HEK293 (cell line): ENCODE data around the gene CATSPER1.

Source experiments
- PRDM2 ChIP-seq: fragments of 450-650 bp; formaldehyde crosslinking; IDR thresholded peaks from 2 replicates; pipeline ENCODE4 v1.5.1; 2016; ENCODE audit warnings: missing biosample characterization, missing genetic modification characterization, borderline replicate concordance
- PRDM4 ChIP-seq: fragments of 450-650 bp; formaldehyde crosslinking; IDR thresholded peaks from 2 replicates; pipeline ENCODE4 v1.5.1; 2017; ENCODE audit warnings: missing biosample characterization, missing genetic modification characterization
- ZFP37 ChIP-seq: fragments of 450-650 bp; formaldehyde crosslinking; IDR thresholded peaks from 2 replicates; pipeline ENCODE4 v1.5.1; 2016; ENCODE audit warnings: missing biosample characterization, missing genetic modification characterization
- ZIC2 ChIP-seq: fragments of 450-650 bp; formaldehyde crosslinking; IDR thresholded peaks from 2 replicates; pipeline ENCODE4 v1.5.1; 2016; ENCODE audit warnings: missing biosample characterization, missing genetic modification characterization
- ZNF138 ChIP-seq: fragments of 450-650 bp; formaldehyde crosslinking; IDR thresholded peaks from 2 replicates; pipeline ENCODE4 v1.5.1; 2016; ENCODE audit warnings: missing biosample characterization, missing genetic modification characterization, borderline replicate concordance
- ZNF157 ChIP-seq: fragments of 450-650 bp; formaldehyde crosslinking; IDR thresholded peaks from 2 replicates; pipeline ENCODE4 v1.5.1; 2016; ENCODE audit warnings: missing biosample characterization, missing genetic modification characterization
- ZNF18 ChIP-seq: fragments of 450-650 bp; formaldehyde crosslinking; IDR thresholded peaks from 2 replicates; pipeline ENCODE4 v1.5.1; 2016; ENCODE audit warnings: missing biosample characterization, missing genetic modification characterization
- ZNF202 ChIP-seq: fragments of 450-650 bp; formaldehyde crosslinking; IDR thresholded peaks from 2 replicates; pipeline ENCODE4 v1.5.1; 2016; ENCODE audit warnings: missing biosample characterization, missing genetic modification characterization, borderline replicate concordance
- ZNF266 ChIP-seq: fragments of 450-650 bp; formaldehyde crosslinking; IDR thresholded peaks from 2 replicates; pipeline ENCODE4 v1.5.1; 2016; ENCODE audit warnings: missing biosample characterization, missing genetic modification characterization, low read depth
- ZNF302 ChIP-seq: fragments of 450-650 bp; formaldehyde crosslinking; IDR thresholded peaks from 2 replicates; pipeline ENCODE4 v1.5.1; 2016; ENCODE audit warnings: missing biosample characterization, missing genetic modification characterization, low read depth
- ZNF324 ChIP-seq: fragments of 450-650 bp; formaldehyde crosslinking; IDR thresholded peaks from 2 replicates; pipeline ENCODE4 v1.5.1; 2016; ENCODE audit warnings: missing biosample characterization, missing genetic modification characterization
- ZNF354C ChIP-seq: fragments of 450-650 bp; formaldehyde crosslinking; IDR thresholded peaks from 2 replicates; pipeline ENCODE4 v1.5.1; 2016; ENCODE audit warnings: missing biosample characterization, missing genetic modification characterization, low read depth, borderline replicate concordance
- ZNF423 ChIP-seq: fragments of 450-650 bp; formaldehyde crosslinking; IDR thresholded peaks from 2 replicates; pipeline ENCODE4 v1.5.1; 2016; ENCODE audit warnings: missing biosample characterization, missing genetic modification characterization
- ZNF660 ChIP-seq: fragments of 450-650 bp; IDR thresholded peaks from 2 replicates; pipeline ENCODE4 v1.5.1; 2018; ENCODE audit warnings: missing biosample characterization, mild to moderate bottlenecking, missing genetic modification characterization
- ZNF664 ChIP-seq: fragments of 450-650 bp; formaldehyde crosslinking; IDR thresholded peaks from 2 replicates; pipeline ENCODE4 v1.5.1; 2016; ENCODE audit warnings: missing biosample characterization, missing genetic modification characterization
- ZNF792 ChIP-seq: fragments of 450-650 bp; formaldehyde crosslinking; IDR thresholded peaks from 2 replicates; pipeline ENCODE4 v1.5.1; 2016; ENCODE audit warnings: missing biosample characterization, missing genetic modification characterization
- TF ChIP-seq, protein P1 (sequence below): fragments of 450-650 bp; formaldehyde crosslinking; IDR thresholded peaks from 2 replicates; pipeline ENCODE4 v1.5.1; 2016; ENCODE audit warnings: missing biosample characterization, missing genetic modification characterization
- TF ChIP-seq, protein P2 (sequence below): fragments of 450-650 bp; formaldehyde crosslinking; IDR thresholded peaks from 2 replicates; pipeline ENCODE4 v1.5.1; 2016; ENCODE audit warnings: missing biosample characterization, missing genetic modification characterization
- TF ChIP-seq, protein P3 (sequence below): fragments of 450-650 bp; formaldehyde crosslinking; IDR thresholded peaks from 2 replicates; pipeline ENCODE4 v1.5.1; 2016; ENCODE audit warnings: missing biosample characterization, missing genetic modification characterization
- TF ChIP-seq, protein P4 (sequence below): fragments of 450-650 bp; formaldehyde crosslinking; IDR thresholded peaks from 2 replicates; pipeline ENCODE4 v1.5.1; 2017; ENCODE audit warnings: missing biosample characterization, missing genetic modification characterization

CATSPER1 gene

DNA sequence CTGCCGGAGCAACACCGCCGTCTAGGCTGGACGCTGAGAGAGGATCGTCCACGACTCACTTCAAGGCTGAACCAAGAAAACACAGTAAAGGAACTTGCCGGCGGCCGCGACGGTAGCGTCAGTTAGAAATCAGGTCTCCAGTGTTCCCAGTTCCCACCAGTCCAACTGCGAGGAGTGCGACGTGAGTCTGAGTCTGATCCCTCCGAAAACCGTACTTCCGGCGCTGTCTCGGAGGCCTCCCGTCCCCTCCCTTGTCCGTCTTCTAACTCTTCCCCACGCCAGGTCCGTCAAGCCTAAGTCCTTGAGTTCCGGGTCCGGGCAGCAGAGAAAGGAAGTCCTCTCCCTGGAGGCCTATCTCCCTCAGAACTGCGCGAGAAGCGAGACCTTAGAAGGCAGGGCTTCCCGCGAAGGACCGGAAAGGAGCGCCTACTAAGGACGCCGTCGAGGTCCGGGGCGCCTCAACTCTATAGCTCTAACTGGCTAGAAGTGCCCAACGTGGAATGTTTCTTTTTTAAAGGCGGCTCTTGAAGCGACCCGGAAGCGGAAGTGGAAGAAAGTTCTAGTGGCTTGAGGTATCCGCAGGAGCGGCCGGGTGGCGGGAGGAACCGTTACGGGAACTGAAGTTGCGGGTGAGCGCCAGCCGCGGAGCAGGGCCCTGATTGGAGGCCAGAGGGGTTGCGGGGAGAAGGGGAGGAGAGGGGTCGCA lies 24.2 kb downstream of the CATSPER1 start, which contains the start of the genes BANF1 and EIF1AD (continued):
- TF ChIP-seq PRDM2 (tag by site-specific recombination) (no peak), ZNF664 (tag by site-specific recombination) (peak; percentile 72), ZNF302 (no peak), ZNF660 (tag by site-specific recombination) (peak; percentile 97), ZNF202 (tag by site-specific recombination) (no peak), ZNF138 (tag by site-specific recombination) (no peak), ZNF324 (tag by site-specific recombination) (peak; percentile 97), ZNF157 (tag by site-specific recombination) (no peak), PRDM4 (peak; percentile 59; the same call in 1 of the 2 replicates), ZNF18 (tag by site-specific recombination) (peak; percentile 99), ZNF792 (tag by site-specific recombination) (no peak; the same call in 1 of the 2 replicates), ZIC2 (tag by site-specific recombination) (peak; percentile 43; the same call in 1 of the 2 replicates), ZNF354C (tag by site-specific recombination) (no peak), ZNF423 (tag by site-specific recombination) (no peak; the same call in 1 of the 2 replicates), ZNF266 (tag by site-specific recombination) (peak; percentile 29; the same call in 1 of the 2 replicates), ZFP37 (tag by site-specific recombination) (peak; percentile 97)
- TF ChIP-seq, protein P1, sequence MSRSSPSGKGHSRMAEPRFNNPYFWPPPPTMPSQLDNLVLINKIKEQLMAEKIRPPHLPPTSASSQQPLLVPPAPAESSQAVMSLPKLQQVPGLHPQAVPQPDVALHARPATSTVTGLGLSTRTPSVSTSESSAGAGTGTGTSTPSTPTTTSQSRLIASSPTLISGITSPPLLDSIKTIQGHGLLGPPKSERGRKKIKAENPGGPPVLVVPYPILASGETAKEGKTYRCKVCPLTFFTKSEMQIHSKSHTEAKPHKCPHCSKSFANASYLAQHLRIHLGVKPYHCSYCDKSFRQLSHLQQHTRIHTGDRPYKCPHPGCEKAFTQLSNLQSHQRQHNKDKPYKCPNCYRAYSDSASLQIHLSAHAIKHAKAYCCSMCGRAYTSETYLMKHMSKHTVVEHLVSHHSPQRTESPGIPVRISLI (tag by site-specific recombination) = peak; percentile 97
- TF ChIP-seq, protein P2, sequence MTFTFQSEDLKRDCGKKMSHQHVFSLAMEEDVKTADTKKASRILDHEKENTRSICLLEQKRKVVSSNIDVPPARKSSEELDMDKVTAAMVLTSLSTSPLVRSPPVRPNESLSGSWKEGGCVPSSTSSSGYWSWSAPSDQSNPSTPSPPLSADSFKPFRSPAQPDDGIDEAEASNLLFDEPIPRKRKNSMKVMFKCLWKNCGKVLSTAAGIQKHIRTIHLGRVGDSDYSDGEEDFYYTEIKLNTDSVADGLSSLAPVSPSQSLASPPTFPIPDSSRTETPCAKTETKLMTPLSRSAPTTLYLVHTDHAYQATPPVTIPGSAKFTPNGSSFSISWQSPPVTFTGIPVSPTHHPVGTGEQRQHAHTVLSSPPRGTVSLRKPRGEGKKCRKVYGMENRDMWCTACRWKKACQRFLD (tag by site-specific recombination) = no peak
- TF ChIP-seq, protein P3, sequence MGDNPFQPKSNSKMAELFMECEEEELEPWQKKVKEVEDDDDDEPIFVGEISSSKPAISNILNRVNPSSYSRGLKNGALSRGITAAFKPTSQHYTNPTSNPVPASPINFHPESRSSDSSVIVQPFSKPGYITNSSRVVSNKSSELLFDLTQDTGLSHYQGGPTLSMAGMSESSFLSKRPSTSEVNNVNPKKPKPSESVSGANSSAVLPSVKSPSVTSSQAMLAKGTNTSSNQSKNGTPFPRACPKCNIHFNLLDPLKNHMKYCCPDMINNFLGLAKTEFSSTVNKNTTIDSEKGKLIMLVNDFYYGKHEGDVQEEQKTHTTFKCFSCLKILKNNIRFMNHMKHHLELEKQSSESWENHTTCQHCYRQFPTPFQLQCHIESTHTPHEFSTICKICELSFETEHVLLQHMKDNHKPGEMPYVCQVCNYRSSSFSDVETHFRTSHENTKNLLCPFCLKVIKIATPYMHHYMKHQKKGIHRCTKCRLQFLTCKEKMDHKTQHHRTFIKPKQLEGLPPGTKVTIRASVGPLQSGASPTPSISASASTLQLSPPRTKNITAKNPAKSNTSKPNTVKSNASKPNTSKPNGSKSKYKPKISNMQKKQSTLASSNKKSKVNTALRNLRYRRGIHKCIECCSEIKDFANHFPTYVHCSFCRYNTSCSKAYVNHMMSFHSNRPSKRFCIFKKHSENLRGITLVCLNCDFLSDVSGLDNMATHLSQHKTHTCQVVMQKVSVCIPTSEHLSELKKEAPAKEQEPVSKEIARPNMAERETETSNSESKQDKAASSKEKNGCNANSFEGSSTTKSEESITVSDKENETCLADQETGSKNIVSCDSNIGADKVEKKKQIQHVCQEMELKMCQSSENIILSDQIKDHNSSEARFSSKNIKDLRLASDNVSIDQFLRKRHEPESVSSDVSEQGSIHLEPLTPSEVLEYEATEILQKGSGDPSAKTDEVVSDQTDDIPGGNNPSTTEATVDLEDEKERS = peak; percentile 47; the same call in 1 of the 2 replicates
- TF ChIP-seq, protein P4, sequence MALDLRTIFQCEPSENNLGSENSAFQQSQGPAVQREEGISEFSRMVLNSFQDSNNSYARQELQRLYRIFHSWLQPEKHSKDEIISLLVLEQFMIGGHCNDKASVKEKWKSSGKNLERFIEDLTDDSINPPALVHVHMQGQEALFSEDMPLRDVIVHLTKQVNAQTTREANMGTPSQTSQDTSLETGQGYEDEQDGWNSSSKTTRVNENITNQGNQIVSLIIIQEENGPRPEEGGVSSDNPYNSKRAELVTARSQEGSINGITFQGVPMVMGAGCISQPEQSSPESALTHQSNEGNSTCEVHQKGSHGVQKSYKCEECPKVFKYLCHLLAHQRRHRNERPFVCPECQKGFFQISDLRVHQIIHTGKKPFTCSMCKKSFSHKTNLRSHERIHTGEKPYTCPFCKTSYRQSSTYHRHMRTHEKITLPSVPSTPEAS (tag by site-specific recombination) = peak; percentile 57; the same call in 1 of the 2 replicates
